GM12892 (cell line): Measurements from ENCODE around the gene DRAM2.
"Not testable (repeated sequence)": the region's sequence is repeated elsewhere in the genome, so short reads cannot be mapped to it uniquely, and the experiment has no call there.

Source experiments
- POLR2A ChIP-seq: IDR thresholded peaks from 2 replicates; pipeline ENCODE4 v1.6.1; 2011; ENCODE audit warnings: low read depth, low read length, control low read depth
- POLR2AphosphoS5 ChIP-seq: IDR thresholded peaks from 2 replicates; pipeline ENCODE4 v1.6.1; 2011; ENCODE audit warnings: low read depth, low read length, control low read depth
- TAF1 ChIP-seq: IDR thresholded peaks from 2 replicates; pipeline ENCODE4 v1.6.1; 2011; ENCODE audit warnings: low read depth, mild to moderate bottlenecking, control low read depth, low read length, borderline replicate concordance

- not testable (repeated sequence) for TF ChIP-seq POLR2AphosphoS5, TAF1, POLR2A
These were observed 44.5 kb downstream of the DRAM2 start for GRCh38 chr1:111095421-111095820.
